ENCODE data around the gene DCHS2. TPM values are rescaled to one million over a fixed set of nuclear protein-coding genes. Genes with fewer than 3 reads are reported as not detected.

The DCHS2 gene
- total RNA-seq, 2 experiments from 2014 or later = not detected

DNA sequence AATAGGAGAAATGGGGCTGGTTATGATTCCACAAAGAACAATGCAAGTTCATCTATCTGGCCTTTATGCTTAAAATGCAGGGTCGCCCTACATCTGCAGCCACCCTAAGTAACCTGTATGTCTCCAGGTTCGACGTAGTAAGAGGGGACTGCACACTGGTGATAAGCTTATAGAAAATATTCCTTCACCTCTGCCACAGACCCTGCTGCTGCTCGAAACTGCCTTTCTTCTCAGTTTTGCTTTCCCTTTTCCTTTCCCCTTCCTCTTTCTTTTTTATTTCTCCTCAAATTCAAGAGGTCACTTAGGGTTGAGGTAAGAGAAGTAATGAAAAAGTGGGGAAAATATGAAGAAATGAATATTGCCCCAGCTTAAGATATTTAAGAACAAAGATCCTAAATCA is 123.5 kb downstream of the DCHS2 start:
- H3K36me3 Mint-ChIP-seq (ENCODE audit: low read depth) = no peaks in the 10 kb centered on the region
- peaks cover 4% of the 10 kb centered on the region for H3K4me1 Mint-ChIP-seq
- H3K27me3 Mint-ChIP-seq = peaks cover 4% of the 10 kb centered on the region
- H3K9me3 Mint-ChIP-seq = no peaks in the 10 kb centered on the region
- ChIA-PET CTCF (interaction anchor here (0.7 kb wide), 1 partner anchor 353 kb away, joined by 3 read pairs; no protein-coding TSS in a partner anchor), POLR2A (no interaction called here)
- H3K4me3 Mint-ChIP-seq = no peak overlapping the region
- no peak overlapping the region for H3K27ac Mint-ChIP-seq
- no peak for DNase-seq

DNA sequence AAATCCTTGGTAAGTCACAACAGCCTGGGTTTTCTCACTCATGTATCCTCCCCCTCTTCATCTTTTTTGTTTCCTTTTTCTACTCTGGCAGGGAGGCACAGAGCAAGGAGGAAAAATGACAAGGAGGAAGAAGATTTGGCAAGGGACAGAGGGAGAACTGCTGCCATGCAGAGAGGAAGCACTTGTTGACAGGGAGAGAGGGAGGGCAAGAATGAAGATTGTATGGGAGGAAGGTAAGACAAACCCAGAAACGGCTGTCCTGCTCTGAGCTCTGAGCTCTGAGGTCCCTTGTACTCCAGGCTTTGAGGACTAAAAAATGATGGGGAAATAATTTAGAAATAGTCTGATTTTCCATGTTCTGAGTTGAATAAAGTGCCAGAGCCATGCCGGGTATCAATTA is 123.9 kb downstream of the DCHS2 start:
- CTCF ChIA-PET = interaction anchor here (0.7 kb wide), 1 partner anchor 353 kb away, joined by 3 read pairs; no protein-coding TSS in a partner anchor
- H3K4me3 Mint-ChIP-seq = no peak overlapping the region

GRCh38 chr4:154366956-154367355 is 124.6 kb downstream of the DCHS2 start:
- ChIA-PET CTCF (no interaction called here), POLR2A (no interaction called here)
- Mint-ChIP-seq H3K36me3 (ENCODE audit: low read depth) (no peaks in the 10 kb centered on the region), H3K27me3 (peaks cover 4% of the 10 kb centered on the region), H3K9me3 (no peaks in the 10 kb centered on the region), H3K4me1 (peaks cover 5% of the 10 kb centered on the region), H3K4me3 (no peak overlapping the region), H3K27ac (no peak overlapping the region)
- DNase-seq = no peak

More for the DNA sequence above, 123.9 kb downstream of the DCHS2 start:
- Mint-ChIP-seq H3K36me3 (ENCODE audit: low read depth) (no peaks in the 10 kb centered on the region), H3K27ac (no peak overlapping the region), H3K9me3 (no peaks in the 10 kb centered on the region), H3K4me1 (peaks cover 4% of the 10 kb centered on the region), H3K27me3 (peaks cover 4% of the 10 kb centered on the region)
- POLR2A ChIA-PET = no interaction called here
- no peak for DNase-seq

GRCh38 chr4:154364066-154364845 is 127.3 kb downstream of the DCHS2 start:
- CTCF ChIA-PET = interaction anchor here (0.5 kb wide), 1 partner anchor 132 kb away, joined by 3 read pairs; no protein-coding TSS in a partner anchor
- no peak overlapping the region for H3K4me3 Mint-ChIP-seq
- H3K27me3 Mint-ChIP-seq = peaks cover 2% of the 10 kb centered on the region
- H3K36me3 Mint-ChIP-seq (ENCODE audit: low read depth) = no peaks in the 10 kb centered on the region
- no peak for DNase-seq
- H3K27ac Mint-ChIP-seq = no peak overlapping the region
- H3K4me1 Mint-ChIP-seq = peaks cover 14% of the 10 kb centered on the region
- H3K9me3 Mint-ChIP-seq = no peaks in the 10 kb centered on the region
- POLR2A ChIA-PET = no interaction called here

DNA sequence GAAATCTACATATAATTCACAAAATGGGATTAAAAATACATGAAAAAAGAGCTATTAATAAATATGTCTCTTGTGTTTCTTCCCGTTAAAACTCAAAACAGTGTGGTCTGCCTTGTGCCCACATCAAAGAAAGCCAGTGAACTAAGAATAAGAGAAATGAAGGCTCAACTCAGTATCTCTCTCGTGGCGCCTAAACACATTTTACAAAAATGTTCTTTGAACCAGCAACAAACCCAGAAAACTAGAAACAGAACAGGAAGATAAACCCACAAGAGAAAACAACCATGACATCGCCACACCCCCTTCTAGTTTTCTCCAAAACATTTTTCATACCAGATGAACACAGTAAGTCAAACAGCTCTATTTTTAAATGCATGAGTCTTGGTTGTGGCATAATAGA is 130.1 kb downstream of the DCHS2 start:
- peaks cover 5% of the 10 kb centered on the region for H3K27me3 Mint-ChIP-seq
- H3K4me3 Mint-ChIP-seq = no peak overlapping the region
- DNase-seq = no peak
- ChIA-PET CTCF (interaction anchor here (1.4 to 1.6 kb wide), 2 partner anchors 8 to 12 kb away, joined by 3 to 5 read pairs; no protein-coding TSS in a partner anchor), POLR2A (no interaction called here)
- H3K4me1 Mint-ChIP-seq = peaks cover 10% of the 10 kb centered on the region
- no peaks in the 10 kb centered on the region for H3K36me3 Mint-ChIP-seq (ENCODE audit: low read depth)
- no peaks in the 10 kb centered on the region for H3K9me3 Mint-ChIP-seq
- H3K27ac Mint-ChIP-seq = no peak overlapping the region

GRCh38 chr4:154360491-154360890 is 131.1 kb downstream of the DCHS2 start:
- Mint-ChIP-seq H3K36me3 (ENCODE audit: low read depth) (no peaks in the 10 kb centered on the region), H3K27me3 (peaks cover 5% of the 10 kb centered on the region), H3K4me3 (no peak overlapping the region), H3K27ac (no peak overlapping the region), H3K4me1 (peaks cover 10% of the 10 kb centered on the region), H3K9me3 (no peaks in the 10 kb centered on the region)
- no peak for DNase-seq
- ChIA-PET POLR2A (no interaction called here), CTCF (no interaction called here)

- H3K4me1 Mint-ChIP-seq = no peaks in the 10 kb centered on the region
- no peak overlapping the region for H3K27ac Mint-ChIP-seq
- CTCF ChIA-PET = no interaction called here
Observed at GRCh38 chr4:154354883-154355282, 136.7 kb downstream of the DCHS2 start.

GRCh38 chr4:154349829-154350228 is 141.8 kb downstream of the DCHS2 start:
- no peak for DNase-seq
- Mint-ChIP-seq H3K27me3 (peaks cover 3% of the 10 kb centered on the region), H3K9me3 (no peaks in the 10 kb centered on the region), H3K4me1 (no peaks in the 10 kb centered on the region), H3K4me3 (no peak overlapping the region), H3K36me3 (ENCODE audit: low read depth) (no peaks in the 10 kb centered on the region), H3K27ac (no peak overlapping the region)
- ChIA-PET CTCF (interaction anchor here (0.8 to 1.4 kb wide), 3 partner anchors 11 to 19 kb away, joined by 3 to 4 read pairs (median 4); no protein-coding TSS in a partner anchor), POLR2A (no interaction called here)

More at GRCh38 chr4:154354883-154355282, 136.7 kb downstream of the DCHS2 start:
- Mint-ChIP-seq H3K9me3 (no peaks in the 10 kb centered on the region), H3K4me3 (no peak overlapping the region), H3K36me3 (ENCODE audit: low read depth) (no peaks in the 10 kb centered on the region), H3K27me3 (peaks cover 3% of the 10 kb centered on the region)
- POLR2A ChIA-PET = no interaction called here
- DNase-seq = no peak

DNA sequence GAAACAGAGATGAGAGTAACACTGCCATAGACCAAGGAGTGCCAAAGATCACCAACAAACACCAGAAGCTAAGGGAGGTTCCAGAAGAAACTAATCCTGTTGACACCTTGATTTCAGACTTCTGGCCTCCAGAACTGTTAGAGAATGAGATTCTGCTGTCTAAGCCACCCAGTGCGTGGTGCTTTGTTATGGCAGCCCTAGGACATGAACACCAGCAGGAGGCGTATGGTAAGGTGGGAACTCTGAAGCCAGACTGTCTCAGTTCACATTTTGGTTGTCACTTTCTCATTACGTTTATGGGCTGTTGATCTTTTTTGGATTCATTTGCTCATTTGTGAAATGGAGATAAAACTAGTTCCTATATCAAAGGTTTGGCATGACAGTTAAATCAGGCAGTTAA is 142.9 kb downstream of the DCHS2 start:
- no peak overlapping the region for H3K27ac Mint-ChIP-seq
- H3K4me1 Mint-ChIP-seq = no peaks in the 10 kb centered on the region
- no peak overlapping the region for H3K4me3 Mint-ChIP-seq
- H3K9me3 Mint-ChIP-seq = no peaks in the 10 kb centered on the region
- no peak for DNase-seq
- ChIA-PET CTCF (no interaction called here), POLR2A (no interaction called here)
- peaks cover 3% of the 10 kb centered on the region for H3K27me3 Mint-ChIP-seq
- no peaks in the 10 kb centered on the region for H3K36me3 Mint-ChIP-seq (ENCODE audit: low read depth)

GRCh38 chr4:154345359-154345758 is 146.2 kb downstream of the DCHS2 start:
- POLR2A ChIA-PET = no interaction called here
- no peak for DNase-seq
- Mint-ChIP-seq H3K4me1 (no peaks in the 10 kb centered on the region), H3K9me3 (no peaks in the 10 kb centered on the region), H3K4me3 (no peak overlapping the region), H3K27me3 (peaks cover 3% of the 10 kb centered on the region), H3K27ac (no peak overlapping the region), H3K36me3 (ENCODE audit: low read depth) (no peaks in the 10 kb centered on the region)
- CTCF ChIA-PET = no interaction called here

- no peaks in the 10 kb centered on the region for H3K9me3 Mint-ChIP-seq
- CTCF ChIA-PET = no interaction called here
Observed at GRCh38 chr4:154344686-154345085, 146.9 kb downstream of the DCHS2 start.

DNA sequence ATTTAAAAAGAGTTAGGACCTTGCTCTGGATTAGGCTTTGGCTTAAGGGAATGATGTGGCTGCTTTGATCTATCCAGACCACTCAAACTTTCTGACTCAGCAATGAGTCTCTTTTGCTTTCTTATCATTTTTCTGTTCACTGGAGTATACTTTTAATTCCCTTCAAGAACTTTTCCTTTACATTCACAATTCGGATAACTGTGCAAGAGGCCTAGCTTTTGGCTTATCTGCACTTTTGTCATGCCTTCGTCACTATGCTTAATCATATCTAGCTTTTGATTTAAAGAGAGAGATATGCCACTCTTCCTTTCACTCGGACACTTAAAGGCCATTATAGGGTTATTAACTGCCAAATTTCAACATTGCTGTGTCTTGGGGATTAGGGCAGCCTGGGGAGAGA is 147.9 kb downstream of the DCHS2 start:
- CTCF ChIA-PET = no interaction called here
- H3K4me1 Mint-ChIP-seq = no peaks in the 10 kb centered on the region
- H3K27ac Mint-ChIP-seq = no peak overlapping the region
- H3K36me3 Mint-ChIP-seq (ENCODE audit: low read depth) = no peaks in the 10 kb centered on the region
- POLR2A ChIA-PET = no interaction called here
- no peak overlapping the region for H3K4me3 Mint-ChIP-seq
- no peak for DNase-seq
- H3K9me3 Mint-ChIP-seq = no peaks in the 10 kb centered on the region
- peaks cover 3% of the 10 kb centered on the region for H3K27me3 Mint-ChIP-seq

More at GRCh38 chr4:154344686-154345085, 146.9 kb downstream of the DCHS2 start:
- H3K4me3 Mint-ChIP-seq = no peak overlapping the region
- DNase-seq = no peak
- POLR2A ChIA-PET = no interaction called here
- peaks cover 3% of the 10 kb centered on the region for H3K27me3 Mint-ChIP-seq
- H3K4me1 Mint-ChIP-seq = no peaks in the 10 kb centered on the region
- H3K27ac Mint-ChIP-seq = no peak overlapping the region
- H3K36me3 Mint-ChIP-seq (ENCODE audit: low read depth) = no peaks in the 10 kb centered on the region

DNA sequence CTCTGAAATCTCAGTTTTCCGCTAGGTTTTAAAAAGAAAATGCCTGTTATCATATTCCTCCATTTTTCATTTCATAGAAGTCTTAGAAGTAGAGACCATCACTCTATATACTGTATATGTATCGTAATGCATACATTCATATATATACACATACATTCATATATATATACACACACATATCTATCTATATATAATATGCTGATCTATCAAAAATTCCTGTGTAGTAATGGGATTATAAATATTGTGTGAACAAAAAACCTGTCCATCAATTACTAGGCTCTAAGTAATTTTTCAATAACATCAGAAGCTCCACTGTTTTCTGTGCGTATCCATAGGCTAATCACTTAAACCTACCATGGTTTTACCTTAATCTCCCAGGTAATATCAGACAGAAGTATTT is 150.2 kb downstream of the DCHS2 start:
- H3K36me3 Mint-ChIP-seq (ENCODE audit: low read depth) = no peaks in the 10 kb centered on the region

DNA sequence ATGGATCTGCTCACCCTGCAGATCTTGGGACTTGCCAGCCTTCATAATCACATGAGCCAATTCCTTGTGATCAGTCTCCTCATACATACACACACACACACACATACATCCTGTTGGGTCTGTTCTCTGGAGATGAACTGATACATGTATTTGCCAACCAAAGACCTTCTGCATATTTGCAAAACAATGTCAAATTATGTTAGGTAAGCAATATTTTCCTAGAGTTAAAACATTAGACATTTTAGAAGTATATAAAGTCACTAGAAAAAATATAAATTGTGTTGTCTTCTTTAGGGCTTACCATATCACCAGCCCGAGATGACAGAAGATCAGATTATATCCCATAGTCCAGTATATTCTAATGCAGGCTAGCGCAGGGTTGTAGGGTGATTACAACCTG is 156.0 kb downstream of the DCHS2 start:
- POLR2A ChIA-PET = no interaction called here
- CTCF ChIA-PET = no interaction called here
- H3K27me3 Mint-ChIP-seq = peaks cover 17% of the 10 kb centered on the region
- H3K4me1 Mint-ChIP-seq = peaks cover 11% of the 10 kb centered on the region
- H3K36me3 Mint-ChIP-seq (ENCODE audit: low read depth) = no peaks in the 10 kb centered on the region
- no peaks in the 10 kb centered on the region for H3K9me3 Mint-ChIP-seq
- H3K4me3 Mint-ChIP-seq = no peak overlapping the region
- no peak for DNase-seq
- no peak overlapping the region for H3K27ac Mint-ChIP-seq

More for the DNA sequence above, 150.2 kb downstream of the DCHS2 start:
- Mint-ChIP-seq H3K27me3 (peaks cover 1% of the 10 kb centered on the region), H3K4me1 (no peaks in the 10 kb centered on the region), H3K27ac (no peak overlapping the region), H3K9me3 (no peaks in the 10 kb centered on the region), H3K4me3 (no peak overlapping the region)
- ChIA-PET POLR2A (no interaction called here), CTCF (no interaction called here)
- no peak for DNase-seq
